ENCODE results near the gene SPTAN1. TPM values are rescaled to one million over a fixed set of nuclear protein-coding genes. Genes with fewer than 3 reads are reported as not detected.

SPTAN1 gene
- total and polyA plus RNA-seq, 2 of the 4 experiments (the other 2 are of a cell fraction): 275 to 327 TPM

DNA sequence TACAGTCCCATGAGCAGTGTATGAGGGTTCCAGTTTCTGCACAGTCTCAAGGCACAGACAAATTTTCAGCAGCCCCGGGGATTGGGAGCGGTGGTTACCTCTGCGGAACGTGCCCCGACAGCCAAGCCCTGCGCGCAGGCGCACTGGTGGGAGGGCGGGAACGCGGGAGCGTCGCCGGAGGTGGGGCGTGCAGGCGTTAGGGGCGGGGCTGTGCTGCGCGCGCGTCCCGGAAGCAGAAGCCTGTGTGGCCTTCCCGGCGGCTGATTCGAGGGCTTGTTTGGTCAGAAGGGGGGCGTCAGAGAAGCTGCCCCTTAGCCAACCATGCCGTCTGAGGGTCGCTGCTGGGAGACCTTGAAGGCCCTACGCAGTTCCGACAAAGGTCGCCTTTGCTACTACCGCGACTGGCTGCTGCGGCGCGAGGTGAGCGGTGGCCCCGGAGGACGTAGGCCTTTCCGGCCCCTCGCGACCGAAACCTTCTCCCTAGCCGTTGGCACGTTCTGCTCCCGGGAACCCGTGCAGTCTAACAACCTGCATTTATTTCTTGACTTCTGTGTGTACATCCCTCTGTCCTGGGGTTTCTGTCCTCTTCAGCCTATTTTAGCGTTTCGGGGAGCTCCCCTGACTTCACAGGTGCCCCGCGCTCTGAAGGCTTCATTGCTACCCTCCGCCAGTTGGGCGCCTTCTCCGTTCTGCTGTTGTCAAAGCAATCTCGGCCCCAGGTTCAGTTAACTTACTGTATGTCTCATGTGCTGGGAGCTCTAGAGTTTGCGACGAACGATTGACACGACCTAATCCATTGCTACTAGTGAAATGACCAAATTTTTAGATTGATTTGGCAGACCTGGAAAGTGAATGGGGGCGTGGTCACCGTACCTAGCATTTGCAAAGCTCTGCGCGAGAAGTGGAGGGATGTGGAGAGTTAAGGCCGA is 47.6 kb upstream of the SPTAN1 start, which contains the start of gene GLE1:
GLE1 (plus strand) TSS at position 235 of the 929 bp plus-strand sequence; CDS start at position 322, 87 bp downstream.
- Histone ChIP-seq H4K8ac (ENCODE audit: low read depth in 2 of 2, low read length in 2 of 2) (peak within 1 kb of the TSS; percentile 49 to 96), H4K5ac (ENCODE audit: low read depth, low read length) (peak within 1 kb of the TSS; percentile 70; the same call in 1 of the 2 replicates), H3K9me3 (ENCODE audit: control insufficient read depth, insufficient read depth, low read length) (no peaks in the 10 kb centered on the region), H3K56ac (ENCODE audit: extremely low read depth, insufficient read depth, low read length) (peak within 1 kb of the TSS; percentile 75), H3K18ac (ENCODE audit: low read depth, low read length) (peak within 1 kb of the TSS; percentile 75; the same call in 1 of the 2 replicates), H3K79me1 (ENCODE audit: low read depth in 1 of 2, low read length in 2 of 2) (peaks cover 25 to 34% of the 10 kb centered on the region in 2 experiments), H3K4me1 (ENCODE audit: control insufficient read depth, insufficient read depth, low read length) (peaks cover 4% of the 10 kb centered on the region), H2BK120ac (ENCODE audit: low read depth, low read length) (0 out of 2 replicates have a peak within 1 kb of the TSS, but pooled peaks have one; percentile 59), H4K91ac (ENCODE audit: insufficient read depth, low read depth, low read length) (peak within 1 kb of the TSS; percentile 84), H3K4me3 (ENCODE audit: insufficient read depth, low read depth, low read length) (peak within 1 kb of the TSS; percentile 84), H3K9ac (ENCODE audit: low read depth, low read length) (peak within 1 kb of the TSS; percentile 86), H3K27ac (ENCODE audit: insufficient read depth, low read length) (peak within 1 kb of the TSS; percentile 68), H2AK5ac (ENCODE audit: low read depth, low read length) (0 out of 2 replicates have a peak within 1 kb of the TSS, but pooled peaks have one; percentile 44), H3K27me3 (ENCODE audit: control insufficient read depth, insufficient read depth, low read length) (no peaks in the 10 kb centered on the region), H3K36me3 (ENCODE audit: control insufficient read depth, insufficient read depth, low read length) (peaks cover 15% of the 10 kb centered on the region), H4K20me1 (ENCODE audit: insufficient read depth, low read length) (no peaks in the 10 kb centered on the region), H3K4ac (ENCODE audit: low read depth, low read length) (peak within 1 kb of the TSS; percentile 90), H3K23ac (ENCODE audit: low read depth, low read length) (peak within 1 kb of the TSS; percentile 88), H3K4me2 (ENCODE audit: low read depth, low read length) (peak within 1 kb of the TSS; percentile 95), H2AFZ (replicated peaks; ENCODE audit: low read length, poor library complexity) (peak within 1 kb of the TSS; percentile 98), H2BK5ac (ENCODE audit: low read depth, low read length, poor library complexity, severe bottlenecking) (peak within 1 kb of the TSS; percentile 80), H3K14ac (replicated peaks; ENCODE audit: low read depth, low read length) (peak within 1 kb of the TSS; percentile 98), H2BK20ac (ENCODE audit: low read depth, low read length) (peak within 1 kb of the TSS; percentile 42; the same call in 1 of the 2 replicates), H3K9me1 (ENCODE audit: insufficient read depth, low read length) (peaks cover 10% of the 10 kb centered on the region), H2BK15ac (ENCODE audit: low read depth, low read length) (no peak within 1 kb of the TSS), H2AK9ac (replicated peaks; ENCODE audit: low read depth, low read length, poor library complexity) (peak within 1 kb of the TSS; percentile 78)
- ChIA-PET POLR2A (ENCODE audit: unreplicated experiment) (no interaction called here), CTCF (no interaction called here)
- intact Hi-C loops (cut with micrococcal nuclease) (loop anchor here (2.0 kb wide), 1 partner anchor 54 kb away; no protein-coding TSS in a partner anchor), in situ Hi-C loops (cut with MboI; ENCODE audit: low sequenced_read_pairs) (no loop called here), dilution Hi-C loops (cut with HindIII; ENCODE audit: low sequenced_read_pairs, unreplicated experiment) (no loop called here)
- TSS peak; percentile 23 for BruUV-seq (replicated peaks)
- WGBS, 2 experiments (ENCODE audit: extremely low coverage in 2 of 2, insufficient read length in 1 of 2): 1% methylated on average over 47 of the region's 64 CpGs; no CpG with 5 or more reads in 1 of the 2 experiments
- ATAC-seq (ENCODE audit: low read depth) (peak; percentile 98), DNase-seq (peak; percentile 86)
- TF ChIP-seq MXI1 (IDR thresholded peaks at IDR 0.05; ENCODE audit: borderline replicate concordance, low read depth, low read length) (peak; percentile 58; the same call in 1 of the 2 replicates), FOS (IDR thresholded peaks at IDR 0.05; ENCODE audit: low read depth, low read length) (no peak), RFX5 (IDR thresholded peaks at IDR 0.05; ENCODE audit: low read depth, low read length) (no peak), BHLHE40 (IDR thresholded peaks at IDR 0.05; ENCODE audit: low read depth, low read length) (peak; percentile 82), MAZ (IDR thresholded peaks at IDR 0.05; ENCODE audit: borderline replicate concordance, low read depth, low read length) (peak; percentile 62; the same call in 1 of the 2 replicates), POLR2A (IDR thresholded peaks at IDR 0.05; ENCODE audit: low read depth, low read length) (peak; percentile 75)
